CD8-positive, alpha-beta memory T cell (primary cell): Measurements from ENCODE around the gene DIO3. TPM values are rescaled to one million over a fixed set of nuclear protein-coding genes. Genes with fewer than 3 reads are reported as not detected.

Experiments used
- CTCF ChIA-PET: fragments of 350-600 bp; sonication (Branson Sonifier 250); formaldehyde crosslinking; loops from one replicate; lab custom pipeline; 2021; ENCODE audit warnings: antibody characterized with exemption; lab: Charles Lee
- POLR2A ChIA-PET: fragments of 350-600 bp; sonication (Branson Sonifier 250); formaldehyde crosslinking; loops from one replicate; lab custom pipeline; 2021; ENCODE audit warnings: antibody characterized with exemption; lab: Charles Lee
- DNase-seq, 5 donors: peaks; one replicate each; pipeline versions ENCODE4 v3.0.0 to v3.0.0-alpha.2; 2020 to 2022; ENCODE audit warnings: mixed read lengths in 1 of 5
- H3K27ac ChIP-seq: one replicate; pipeline ENCODE4 v1.7.0; 2013; ENCODE audit warnings: low read depth, mild to moderate bottlenecking, low read length, moderate library complexity
- H3K27me3 ChIP-seq: 2 replicates; pipeline ENCODE4 v1.7.0; 2013; ENCODE audit warnings: low read length, mild to moderate bottlenecking; ENCODE audit not compliant: insufficient read depth, poor library complexity, severe bottlenecking
- H3K36me3 ChIP-seq: 2 replicates; pipeline ENCODE4 v1.7.0; 2013; ENCODE audit warnings: mild to moderate bottlenecking, low read length, moderate library complexity; ENCODE audit not compliant: insufficient read depth
- H3K4me1 ChIP-seq: 2 replicates; pipeline ENCODE4 v1.7.0; 2013; ENCODE audit warnings: mild to moderate bottlenecking, low read length, moderate library complexity; ENCODE audit not compliant: insufficient read depth
- H3K4me3 ChIP-seq: 2 replicates; pipeline ENCODE4 v1.7.0; 2013; ENCODE audit warnings: mild to moderate bottlenecking, low read length
- H3K9me3 ChIP-seq: 2 replicates; pipeline ENCODE4 v1.7.0; 2013; ENCODE audit warnings: mild to moderate bottlenecking, low read length
- H3K27ac Mint-ChIP-seq, 8 donors: one replicate each; pipeline ENCODE4 v1.8.0; 2020 to 2021; ENCODE audit warnings: mixed read lengths in 8 of 8, mild to moderate bottlenecking in 6 of 8, inconsistent platforms in 3 of 8, moderate library complexity in 3 of 8
- H3K27me3 Mint-ChIP-seq, 2 donors: one replicate each; pipeline ENCODE4 v1.8.0; 2020 to 2021; ENCODE audit warnings: mixed read lengths in 2 of 2, mild to moderate bottlenecking in 1 of 2, moderate library complexity in 1 of 2
- H3K36me3 Mint-ChIP-seq, 3 donors: one replicate each; pipeline ENCODE4 v1.8.0; 2020 to 2021; ENCODE audit warnings: mixed read lengths in 3 of 3, inconsistent platforms in 1 of 3, mild to moderate bottlenecking in 1 of 3
- H3K4me1 Mint-ChIP-seq, 3 donors: one replicate each; pipeline ENCODE4 v1.8.0; 2020 to 2021; ENCODE audit warnings: mixed read lengths in 3 of 3, inconsistent platforms in 1 of 3, mild to moderate bottlenecking in 1 of 3
- H3K4me3 Mint-ChIP-seq, 7 donors: one replicate each; pipeline ENCODE4 v1.8.0; 2020 to 2021; ENCODE audit warnings: mixed read lengths in 7 of 7, mild to moderate bottlenecking in 6 of 7, moderate library complexity in 4 of 7, inconsistent platforms in 2 of 7
- H3K9me3 Mint-ChIP-seq, 5 donors: one replicate each; pipeline ENCODE4 v1.8.0; 2020 to 2022; ENCODE audit warnings: mixed read lengths in 5 of 5, mild to moderate bottlenecking in 3 of 5, moderate library complexity in 2 of 5, inconsistent platforms in 1 of 5
- polyA plus RNA-seq: library from polyadenylated mRNA; unstranded; fragments of 300-500 nt; fragmentation: Illumina TruSeq; gene quantifications from one replicate; pipeline ENCODE4 v1.2.3, GENCODE V29; 2021
- total RNA-seq, 2 experiments: library from RNA; stranded (reverse); gene quantifications; one replicate each; pipeline ENCODE4 v1.2.3, GENCODE V29; 2021

Gene DIO3
- total and polyA plus RNA-seq, 3 experiments from 2014 or later, result not detected

DNA sequence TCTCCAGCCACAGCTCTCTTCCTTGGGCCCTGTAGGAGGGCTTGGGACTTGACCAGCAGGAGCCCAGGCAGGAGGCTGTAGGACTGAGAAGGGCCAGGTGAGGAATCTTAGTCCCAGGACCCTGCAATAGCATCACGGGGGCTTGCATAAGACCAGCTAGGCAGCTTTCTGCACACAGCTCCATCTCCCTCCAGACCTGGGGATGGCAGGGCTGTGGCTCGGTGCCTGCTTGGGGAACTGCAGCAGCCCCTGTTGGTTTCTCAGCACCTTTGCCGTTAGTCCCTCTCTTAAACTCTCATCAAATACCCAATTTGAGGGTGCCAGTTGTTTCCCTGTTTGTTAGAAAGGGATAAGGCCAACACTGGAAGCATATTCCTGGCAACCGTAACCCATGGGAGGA, 14.3 kb downstream of the DIO3 start:
- Histone ChIP-seq H3K4me1 (no peaks in the 10 kb centered on the region), H3K4me3 (no peak overlapping the region), H3K9me3 (no peaks in the 10 kb centered on the region), H3K27me3 (no peaks in the 10 kb centered on the region), H3K36me3 (no peaks in the 10 kb centered on the region), H3K27ac (no peak overlapping the region)
- no peak overlapping the region for H3K4me3 Mint-ChIP-seq
- DNase-seq, result no peak
- no peaks in the 10 kb centered on the region for H3K9me3 Mint-ChIP-seq
- H3K36me3 Mint-ChIP-seq, result no peaks in the 10 kb centered on the region
- ChIA-PET CTCF (no interaction called here), POLR2A (no interaction called here)
- no peaks in the 10 kb centered on the region for H3K4me1 Mint-ChIP-seq
- H3K27me3 Mint-ChIP-seq, result peaks cover 9 to 32% of the 10 kb centered on the region in 2 donors
- H3K27ac Mint-ChIP-seq, result no peak overlapping the region

DNA sequence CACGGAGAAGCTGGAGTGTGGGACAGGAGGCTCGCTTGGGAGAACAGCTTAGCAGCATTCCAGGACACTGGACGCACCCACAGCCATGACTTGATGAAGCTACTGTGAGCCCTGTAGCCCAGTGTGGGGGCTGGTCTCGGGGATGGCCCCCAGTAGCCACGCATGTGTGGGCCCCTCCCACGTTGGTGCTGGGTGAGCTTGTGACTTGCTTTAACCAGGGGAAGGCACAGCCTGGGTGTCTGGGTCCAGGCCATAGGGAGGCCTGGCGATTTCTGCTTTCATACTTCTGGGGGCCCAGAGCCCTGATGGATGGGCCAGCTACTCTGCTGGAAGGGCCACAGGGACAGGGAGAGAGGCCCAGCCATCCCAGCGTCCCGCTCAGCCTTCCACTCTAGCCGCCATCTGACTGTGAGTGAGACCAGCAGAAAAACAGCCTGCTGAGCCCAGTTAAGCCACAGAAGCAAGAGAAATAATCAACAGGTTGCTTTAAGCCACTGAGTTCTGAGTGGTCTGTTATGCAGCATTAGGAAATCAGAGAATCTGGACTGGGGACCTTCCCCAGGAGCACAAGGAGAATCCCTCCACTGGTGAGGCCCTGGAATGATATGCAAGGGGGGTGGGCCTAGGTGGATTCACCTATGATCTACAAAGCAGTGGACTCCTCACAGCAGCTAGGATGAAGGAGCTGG, 16.1 kb downstream of the DIO3 start:
- Histone ChIP-seq H3K36me3 (no peaks in the 10 kb centered on the region), H3K4me3 (no peak overlapping the region), H3K4me1 (no peaks in the 10 kb centered on the region), H3K9me3 (no peaks in the 10 kb centered on the region), H3K27ac (no peak overlapping the region), H3K27me3 (no peaks in the 10 kb centered on the region)
- ChIA-PET CTCF (no interaction called here), POLR2A (no interaction called here)
- DNase-seq, result no peak
- Mint-ChIP-seq H3K9me3 (no peaks in the 10 kb centered on the region), H3K27ac (no peak overlapping the region), H3K4me1 (no peaks in the 10 kb centered on the region), H3K4me3 (no peak overlapping the region), H3K27me3 (peaks cover 9 to 26% of the 10 kb centered on the region in 2 donors), H3K36me3 (no peaks in the 10 kb centered on the region)

DNA sequence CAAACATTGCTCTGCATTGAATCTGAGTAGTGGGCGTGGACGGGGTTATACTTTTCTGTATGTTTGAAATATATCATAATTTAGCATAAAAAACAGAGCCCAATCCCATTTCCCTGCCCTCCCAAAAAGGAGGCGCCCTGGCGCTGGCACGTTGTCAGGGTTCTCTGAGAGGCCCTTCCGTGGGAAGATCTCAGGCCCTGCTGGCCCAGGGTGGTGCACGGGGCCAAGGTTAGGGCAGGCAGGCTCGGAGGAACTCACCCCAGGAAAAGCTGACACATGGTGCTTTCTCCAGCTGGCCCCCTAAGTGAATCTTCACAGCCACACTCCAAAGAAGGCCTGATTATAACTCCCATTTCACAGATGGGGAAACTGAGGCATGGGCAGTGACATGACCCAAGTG, 17.2 kb downstream of the DIO3 start:
- no peak overlapping the region for H3K27ac ChIP-seq
- Mint-ChIP-seq H3K4me1 (no peaks in the 10 kb centered on the region), H3K27me3 (peaks cover 11 to 20% of the 10 kb centered on the region in 2 donors), H3K27ac (no peak overlapping the region), H3K9me3 (no peaks in the 10 kb centered on the region), H3K36me3 (no peaks in the 10 kb centered on the region), H3K4me3 (no peak overlapping the region)
- POLR2A ChIA-PET, result no interaction called here
- no peaks in the 10 kb centered on the region for H3K9me3 ChIP-seq
- no peak overlapping the region for H3K4me3 ChIP-seq
- DNase-seq, result no peak
- H3K27me3 ChIP-seq, result no peaks in the 10 kb centered on the region
- H3K4me1 ChIP-seq, result no peaks in the 10 kb centered on the region
- CTCF ChIA-PET, result no interaction called here
- H3K36me3 ChIP-seq, result no peaks in the 10 kb centered on the region

DNA sequence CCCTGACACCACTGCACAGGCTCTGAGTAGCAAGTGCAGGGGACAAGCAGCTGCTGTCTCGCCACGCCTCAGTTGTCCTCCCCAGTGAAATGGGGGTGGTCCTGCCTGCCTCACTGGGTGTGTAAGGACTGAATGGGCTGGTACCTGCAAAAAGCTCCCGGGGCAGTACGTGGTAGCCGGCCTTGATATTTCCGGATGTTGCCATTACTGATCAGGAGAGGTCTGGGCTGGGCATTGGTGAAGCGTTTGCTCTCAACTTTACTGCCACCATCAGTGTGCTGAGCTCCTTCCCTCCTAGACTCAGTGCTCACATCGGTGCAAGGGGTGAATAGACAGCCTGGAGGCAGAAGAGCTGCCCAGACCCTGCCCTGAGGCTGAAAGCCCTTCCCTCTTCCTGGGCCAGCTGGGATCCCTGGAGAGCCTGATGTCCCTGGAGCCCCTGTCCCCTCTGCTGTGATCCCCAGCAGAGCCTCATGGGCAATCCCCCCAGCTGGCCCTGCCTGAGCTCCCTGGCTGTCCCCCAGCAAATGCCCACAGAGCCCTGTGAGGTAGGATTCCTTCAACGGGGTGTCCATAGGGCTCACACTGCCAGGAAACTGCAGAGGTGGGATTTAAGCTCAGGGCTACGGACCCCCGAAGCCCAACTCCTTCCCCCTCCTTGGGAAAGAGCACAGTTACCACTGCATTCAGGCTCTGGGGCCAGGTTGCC, 18.2 kb downstream of the DIO3 start:
- peaks cover 9 to 13% of the 10 kb centered on the region in 2 donors for H3K27me3 Mint-ChIP-seq
- ChIA-PET CTCF (no interaction called here), POLR2A (no interaction called here)
- no peaks in the 10 kb centered on the region for H3K36me3 ChIP-seq
- no peaks in the 10 kb centered on the region for H3K9me3 Mint-ChIP-seq
- H3K27ac Mint-ChIP-seq, result no peak overlapping the region
- no peaks in the 10 kb centered on the region for H3K4me1 ChIP-seq
- H3K4me1 Mint-ChIP-seq, result no peaks in the 10 kb centered on the region
- H3K9me3 ChIP-seq, result no peaks in the 10 kb centered on the region
- H3K27me3 ChIP-seq, result no peaks in the 10 kb centered on the region
- no peak overlapping the region for H3K4me3 Mint-ChIP-seq
- no peaks in the 10 kb centered on the region for H3K36me3 Mint-ChIP-seq
- no peak overlapping the region for H3K27ac ChIP-seq
- peak in 1 of 5 donors; percentile 19 for DNase-seq
- H3K4me3 ChIP-seq, result no peak overlapping the region

DNA sequence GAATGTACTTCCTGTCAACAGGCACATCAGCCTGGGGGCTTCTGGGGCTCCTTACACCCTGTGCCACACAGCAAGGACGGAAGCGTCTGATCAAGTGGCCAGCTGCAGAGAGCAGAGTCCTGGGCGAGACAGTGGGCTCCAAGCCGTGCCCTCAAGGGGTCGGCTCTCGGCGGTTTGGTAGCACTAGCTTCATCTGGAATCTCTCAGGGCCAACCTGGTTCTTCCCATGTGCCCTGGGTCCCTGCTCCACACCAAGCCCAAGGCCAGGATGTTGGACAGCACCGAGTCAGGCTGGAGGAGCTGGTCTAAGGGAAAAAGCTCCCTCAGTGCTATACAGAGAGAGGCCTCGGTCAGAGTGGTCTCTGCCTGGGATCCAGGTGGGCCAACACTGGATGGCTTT, 20.5 kb downstream of the DIO3 start:
- POLR2A ChIA-PET, result no interaction called here
- no peak overlapping the region for H3K27ac ChIP-seq

DNA sequence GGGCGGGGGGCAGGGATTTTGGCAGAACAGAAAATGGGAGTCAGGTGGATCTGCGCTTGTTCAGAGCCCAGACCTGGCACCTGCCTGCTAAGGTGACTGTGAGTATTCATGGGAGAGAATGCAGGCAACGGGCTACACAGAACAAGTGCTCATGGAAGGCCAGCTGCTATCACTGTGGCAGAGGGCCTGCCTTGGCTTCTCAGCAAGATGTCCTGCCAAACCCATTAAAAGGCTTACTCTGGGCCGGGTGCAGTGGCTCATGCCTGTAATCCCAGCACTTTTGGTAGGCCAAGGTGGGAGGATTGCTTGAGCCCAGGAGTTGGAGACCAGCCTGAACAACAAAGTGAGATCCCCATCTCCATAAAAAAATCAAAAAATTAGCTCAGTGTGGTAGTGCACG, 21.0 kb downstream of the DIO3 start:
- ChIA-PET POLR2A (no interaction called here), CTCF (no interaction called here)
- Mint-ChIP-seq H3K27me3 (peaks cover 7 to 9% of the 10 kb centered on the region in 2 donors), H3K4me1 (no peaks in the 10 kb centered on the region), H3K9me3 (no peaks in the 10 kb centered on the region), H3K4me3 (no peak overlapping the region), H3K36me3 (no peaks in the 10 kb centered on the region), H3K27ac (no peak overlapping the region)
- no peaks in the 10 kb centered on the region for H3K36me3 ChIP-seq
- H3K4me3 ChIP-seq, result no peak overlapping the region
- DNase-seq, result peak in 1 of 5 donors; percentile 16
- H3K9me3 ChIP-seq, result no peaks in the 10 kb centered on the region
- H3K27ac ChIP-seq, result no peak overlapping the region
- H3K4me1 ChIP-seq, result no peaks in the 10 kb centered on the region
- H3K27me3 ChIP-seq, result no peaks in the 10 kb centered on the region

More for the DNA sequence above, 20.5 kb downstream of the DIO3 start:
- Histone ChIP-seq H3K27me3 (no peaks in the 10 kb centered on the region), H3K9me3 (no peaks in the 10 kb centered on the region), H3K36me3 (no peaks in the 10 kb centered on the region), H3K4me1 (no peaks in the 10 kb centered on the region), H3K4me3 (no peak overlapping the region)
- Mint-ChIP-seq H3K27me3 (peaks cover 9% of the 10 kb centered on the region in 2 donors), H3K4me1 (no peaks in the 10 kb centered on the region), H3K27ac (no peak overlapping the region), H3K9me3 (no peaks in the 10 kb centered on the region), H3K4me3 (peak overlapping the region in 1 of 7 donors; percentile 64), H3K36me3 (no peaks in the 10 kb centered on the region)
- DNase-seq, result peak in 1 of 5 donors; percentile 19
- CTCF ChIA-PET, result no interaction called here

DNA sequence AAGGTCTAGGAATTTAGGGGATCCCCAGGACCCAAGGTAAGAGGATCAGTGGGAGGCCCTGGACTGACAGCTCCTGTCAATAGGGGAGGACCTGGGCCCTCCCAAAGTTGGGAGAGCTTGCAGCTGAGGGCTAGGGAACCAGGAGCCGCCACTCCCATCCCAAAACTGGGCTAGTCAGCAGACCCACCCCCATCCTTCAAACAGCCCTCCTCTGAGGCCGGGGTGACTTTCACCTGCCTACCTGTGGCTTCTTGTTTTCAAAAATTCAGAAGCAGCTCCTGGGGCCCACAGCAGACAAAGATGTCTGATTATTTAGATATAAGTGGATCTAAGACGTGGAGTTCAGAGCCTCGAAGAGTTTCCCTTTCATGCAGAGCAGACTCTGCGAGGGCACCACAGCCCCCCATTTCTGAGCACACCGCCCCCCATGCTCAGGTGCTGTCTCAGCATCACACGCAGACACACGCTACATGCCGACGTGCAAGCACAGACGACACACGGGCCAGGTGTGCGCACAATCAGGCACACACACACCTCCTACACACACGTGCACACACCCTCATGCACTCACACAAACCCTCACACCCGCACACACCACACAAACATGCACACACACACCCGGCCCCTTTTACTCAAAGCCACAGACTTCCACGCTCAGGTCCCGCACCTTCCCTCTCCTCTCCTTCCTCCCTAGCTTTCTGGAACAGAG, 21.9 kb downstream of the DIO3 start:
- CTCF ChIA-PET, result no interaction called here

DNA sequence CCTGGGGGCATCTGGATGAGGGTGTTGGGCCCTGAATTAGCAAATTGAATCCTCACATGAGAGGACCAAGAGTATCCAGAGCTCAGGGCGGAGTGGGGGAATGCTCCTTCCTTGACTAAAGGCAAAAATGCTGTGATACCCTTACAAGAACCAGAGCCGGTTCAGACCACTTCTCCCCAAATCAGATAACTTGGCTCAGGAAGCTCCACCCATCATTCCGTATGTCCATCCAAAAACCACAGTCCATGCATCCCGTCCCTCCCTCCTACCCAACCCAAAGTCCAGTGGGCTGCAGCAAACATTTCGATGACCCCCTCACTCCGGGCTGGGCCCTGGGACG, 22.4 kb downstream of the DIO3 start:
- no peak overlapping the region for H3K27ac Mint-ChIP-seq
- ChIA-PET POLR2A (no interaction called here), CTCF (no interaction called here)
- H3K36me3 Mint-ChIP-seq, result no peaks in the 10 kb centered on the region
- H3K36me3 ChIP-seq, result no peaks in the 10 kb centered on the region
- no peaks in the 10 kb centered on the region for H3K4me1 Mint-ChIP-seq
- H3K4me3 Mint-ChIP-seq, result no peak overlapping the region
- no peaks in the 10 kb centered on the region for H3K4me1 ChIP-seq
- H3K27ac ChIP-seq, result no peak overlapping the region
- peak in 1 of 5 donors; percentile 19 for DNase-seq
- no peaks in the 10 kb centered on the region for H3K9me3 Mint-ChIP-seq
- H3K4me3 ChIP-seq, result no peak overlapping the region
- no peaks in the 10 kb centered on the region for H3K27me3 ChIP-seq
- H3K27me3 Mint-ChIP-seq, result peaks cover 0 to 6% of the 10 kb centered on the region in 2 donors
- no peaks in the 10 kb centered on the region for H3K9me3 ChIP-seq

More for the DNA sequence above, 21.9 kb downstream of the DIO3 start:
- Histone ChIP-seq H3K4me1 (no peaks in the 10 kb centered on the region), H3K4me3 (no peak overlapping the region), H3K36me3 (no peaks in the 10 kb centered on the region), H3K27me3 (no peaks in the 10 kb centered on the region), H3K27ac (no peak overlapping the region), H3K9me3 (no peaks in the 10 kb centered on the region)
- peak in 1 of 5 donors; percentile 26 for DNase-seq
- Mint-ChIP-seq H3K4me3 (no peak overlapping the region), H3K36me3 (no peaks in the 10 kb centered on the region), H3K27ac (no peak overlapping the region), H3K27me3 (peaks cover 2 to 7% of the 10 kb centered on the region in 2 donors), H3K4me1 (no peaks in the 10 kb centered on the region), H3K9me3 (no peaks in the 10 kb centered on the region)
- POLR2A ChIA-PET, result no interaction called here
